HPDE6-E6E7 (cell line): ENCODE results near the gene ZFYVE19.

Source experiments
- DNase-seq: peaks from one replicate; pipeline ENCODE4 v3.0.0; 2011; ENCODE audit warnings: missing footprints; ENCODE audit errors: extremely low spot score

ZFYVE19 gene

DNA sequence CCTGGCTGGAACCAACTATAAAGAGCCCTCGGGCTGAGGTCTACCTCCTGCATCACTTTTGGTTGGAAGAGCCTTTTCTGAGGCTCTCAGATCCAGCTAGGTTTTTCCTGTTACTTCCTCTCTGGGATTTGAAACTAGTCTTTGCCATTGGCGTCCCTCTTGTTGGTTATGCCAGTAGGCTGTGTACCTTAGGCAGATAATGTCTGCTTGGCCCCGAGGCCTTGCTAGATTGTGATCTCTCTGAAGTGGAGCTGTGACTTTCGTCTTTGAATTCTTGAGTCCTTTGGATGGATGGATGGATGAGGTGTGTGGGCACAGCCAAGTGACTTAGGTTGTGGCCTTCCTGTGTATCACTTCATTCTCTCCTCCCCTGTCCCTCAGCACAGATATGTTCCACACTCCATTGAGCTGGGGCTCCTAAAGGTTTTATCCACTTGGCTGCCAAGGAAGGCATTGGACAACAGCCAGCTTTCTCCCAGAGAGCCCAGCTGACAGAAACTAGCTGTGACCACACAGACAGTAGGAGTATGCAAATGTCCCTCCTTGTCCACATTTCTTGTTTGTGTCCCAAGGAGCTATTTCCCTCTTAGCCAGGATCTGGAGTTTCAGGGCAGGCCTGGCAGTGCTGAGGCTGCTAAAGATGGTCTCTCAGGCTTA lies 8.3 kb downstream of the ZFYVE19 start:
- DNase-seq, result no peak

GRCh38 chr15:40819048-40819447 lies 12.2 kb downstream of the ZFYVE19 start:
- DNase-seq, result no peak

DNA sequence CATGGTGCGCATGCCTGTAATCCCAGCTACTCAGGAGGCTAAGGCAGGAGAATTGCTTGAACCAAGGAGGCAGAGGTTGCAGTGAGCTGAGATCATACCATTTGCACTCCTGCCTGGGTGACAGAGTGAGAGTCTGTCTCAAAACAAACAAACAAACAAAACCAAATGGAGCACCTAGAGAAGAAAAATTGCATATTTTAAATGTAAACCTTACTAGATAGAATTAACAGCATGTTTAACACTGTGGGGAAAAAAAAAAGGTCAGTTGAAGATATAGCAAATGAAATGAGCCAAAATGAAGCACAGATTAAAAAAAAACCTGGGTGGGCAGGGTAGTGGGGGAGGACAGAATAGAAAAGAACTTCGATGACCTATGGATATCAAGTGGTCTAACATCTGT lies 14.3 kb downstream of the ZFYVE19 start:
- no peak for DNase-seq

- DNase-seq, result no peak
Measured at GRCh38 chr15:40823572-40824343, 16.9 kb downstream of the ZFYVE19 start.

DNA sequence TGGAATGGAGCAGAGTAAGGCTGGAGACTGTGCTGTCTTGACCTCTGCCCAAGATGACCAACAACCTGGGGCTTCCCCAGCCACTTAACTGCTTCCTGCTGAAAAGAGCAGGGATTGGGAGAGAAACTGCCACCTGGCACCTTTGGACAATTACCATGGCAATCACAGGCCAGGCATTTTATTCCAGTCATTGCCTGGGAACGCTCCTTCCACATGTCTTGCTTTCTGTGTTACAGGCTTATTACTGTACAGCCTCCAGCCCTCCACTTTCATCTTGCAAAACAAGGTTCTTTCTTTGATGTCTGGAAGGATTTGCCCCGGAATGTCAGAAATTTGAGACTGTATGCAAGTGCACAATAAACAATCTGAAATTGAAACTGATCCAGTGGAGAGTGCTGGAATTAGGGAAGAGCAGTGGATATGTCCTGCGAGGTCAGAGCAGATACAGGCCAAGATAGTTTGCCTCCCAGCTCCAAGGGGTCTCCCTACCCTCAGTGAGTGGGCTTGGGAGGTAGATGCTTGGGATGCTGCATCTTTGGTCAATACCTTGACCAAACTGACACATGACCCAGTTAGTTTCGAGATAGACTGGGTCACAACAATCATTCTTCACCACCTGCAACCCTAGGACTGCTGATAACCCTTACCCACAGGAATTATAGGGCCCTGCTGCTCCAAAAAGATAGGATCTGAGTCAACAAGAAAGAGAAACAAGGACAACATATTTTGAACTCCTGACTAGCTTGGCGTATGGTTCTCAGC lies 19.0 kb downstream of the ZFYVE19 start:
- no peak for DNase-seq

DNA sequence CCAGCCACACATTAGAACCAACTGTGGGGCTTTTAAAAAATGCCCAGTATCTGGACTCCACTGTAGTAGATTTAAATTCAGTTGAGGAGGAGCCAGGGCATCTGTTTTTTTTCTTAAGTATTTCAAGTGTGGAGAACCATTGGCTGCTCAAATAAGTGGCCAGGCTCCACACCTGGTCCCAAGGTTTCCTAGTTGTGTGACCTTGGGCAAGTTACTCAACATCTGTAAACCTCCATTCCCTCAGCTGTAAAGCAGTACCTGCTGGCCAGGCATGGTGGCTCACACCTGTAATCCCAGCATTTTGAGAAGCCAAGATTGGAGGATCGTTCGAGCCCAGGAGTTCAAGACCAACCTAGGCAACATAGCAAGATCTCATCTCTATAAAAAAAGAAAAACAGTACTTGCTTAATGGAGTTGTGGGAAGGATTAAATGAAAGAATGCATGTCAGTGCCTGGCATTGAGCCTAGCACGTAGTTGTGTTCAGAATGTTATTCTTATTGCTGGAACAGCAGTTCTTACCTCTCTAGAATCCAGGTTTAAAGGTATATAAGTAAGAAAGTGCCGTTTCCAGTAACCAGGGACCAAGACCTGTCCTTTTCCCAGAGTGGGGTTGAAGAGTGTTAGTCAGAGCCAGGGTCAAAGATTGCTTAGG lies 19.7 kb downstream of the ZFYVE19 start:
- DNase-seq, result no peak

GRCh38 chr15:40828447-40829036 lies 21.7 kb downstream of the ZFYVE19 start, which contains the start of gene PPP1R14D:
TSS of gene PPP1R14D (minus strand) at chr15:40828708. CDS start at chr15:40828641, 67 bp downstream.
- no peak for DNase-seq

DNA sequence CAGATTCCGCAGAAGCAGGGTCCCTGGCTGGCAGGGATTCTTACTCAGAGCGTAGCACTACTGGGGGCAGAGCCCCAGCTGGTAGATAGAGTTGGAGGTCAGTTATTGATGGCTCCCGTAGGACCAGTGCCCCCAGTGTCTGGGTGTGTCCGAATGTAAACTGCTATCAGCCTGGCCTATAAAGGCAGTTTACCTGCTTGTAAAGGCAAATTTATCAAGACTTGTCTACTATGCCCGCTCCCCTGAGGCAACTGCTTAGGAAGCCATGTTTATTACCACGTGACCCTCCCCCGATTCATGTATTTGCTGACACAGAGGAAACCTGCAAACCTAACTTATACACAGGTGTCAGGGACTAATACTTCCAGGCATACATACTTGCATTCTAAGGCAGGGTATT lies 22.2 kb downstream of the ZFYVE19 start:
- DNase-seq, result no peak

DNA sequence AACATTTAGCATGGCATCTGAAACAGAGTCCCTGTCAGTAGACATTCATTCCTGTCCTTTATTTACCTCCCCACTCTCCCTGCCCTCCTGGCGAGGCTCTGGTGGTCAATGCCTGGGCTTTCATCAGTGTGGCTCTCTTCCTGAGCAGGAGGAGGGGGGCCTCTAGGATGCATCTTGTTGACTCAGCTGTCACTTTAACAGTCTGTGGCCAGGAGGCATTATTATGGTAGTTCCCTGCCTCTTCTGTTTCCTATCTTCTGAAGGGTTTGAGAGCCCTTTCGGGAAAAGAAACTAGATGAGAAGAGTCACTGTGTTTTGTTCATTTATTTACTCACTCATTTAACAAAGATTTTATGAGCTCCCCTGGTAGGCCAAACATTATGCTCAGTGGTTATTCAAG lies 24.0 kb downstream of the ZFYVE19 start:
- DNase-seq, result no peak

DNA sequence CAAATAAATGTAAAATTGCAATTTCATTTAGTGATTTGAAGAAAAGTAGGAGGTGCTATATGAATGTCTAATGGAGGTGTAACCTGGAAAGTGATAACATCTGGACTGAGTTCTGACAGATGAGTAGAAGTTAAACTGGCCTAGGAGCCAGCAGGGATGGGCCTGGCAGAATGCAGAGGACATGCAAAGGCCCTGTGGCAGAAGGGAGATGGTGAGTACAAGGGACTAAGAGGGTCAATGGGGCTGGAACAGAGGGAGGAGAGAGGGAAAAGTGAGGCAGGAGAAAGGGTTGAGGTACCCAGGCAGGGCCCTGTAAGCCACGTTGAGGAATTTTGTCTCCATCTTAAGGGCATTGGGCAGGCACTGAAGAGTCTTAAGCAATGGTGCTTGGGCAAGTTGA lies 25.0 kb downstream of the ZFYVE19 start:
- DNase-seq, result no peak

DNA sequence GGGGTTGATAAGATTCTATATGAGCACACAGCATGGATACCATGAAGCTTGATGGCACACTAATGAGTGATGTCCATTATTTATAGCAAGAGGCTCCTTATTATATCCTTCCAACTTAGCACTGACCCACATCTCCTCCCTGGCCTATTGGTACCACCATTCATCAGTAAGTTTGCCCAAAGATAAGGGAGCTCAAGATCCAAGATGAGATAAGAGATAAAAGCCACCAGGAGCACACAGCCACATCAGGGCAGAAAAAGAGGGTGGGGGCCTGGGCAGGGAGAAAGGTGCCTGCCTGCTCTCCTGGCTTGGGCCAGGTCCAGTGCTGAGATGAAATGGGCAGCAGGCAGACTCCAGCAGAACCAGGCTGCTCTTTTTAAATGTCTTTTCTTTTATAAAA lies 26.0 kb downstream of the ZFYVE19 start:
- no peak for DNase-seq

GRCh38 chr15:40836020-40836419 lies 29.1 kb downstream of the ZFYVE19 start:
- no peak for DNase-seq

GRCh38 chr15:40838756-40839155 lies 31.9 kb downstream of the ZFYVE19 start:
- no peak for DNase-seq

DNA sequence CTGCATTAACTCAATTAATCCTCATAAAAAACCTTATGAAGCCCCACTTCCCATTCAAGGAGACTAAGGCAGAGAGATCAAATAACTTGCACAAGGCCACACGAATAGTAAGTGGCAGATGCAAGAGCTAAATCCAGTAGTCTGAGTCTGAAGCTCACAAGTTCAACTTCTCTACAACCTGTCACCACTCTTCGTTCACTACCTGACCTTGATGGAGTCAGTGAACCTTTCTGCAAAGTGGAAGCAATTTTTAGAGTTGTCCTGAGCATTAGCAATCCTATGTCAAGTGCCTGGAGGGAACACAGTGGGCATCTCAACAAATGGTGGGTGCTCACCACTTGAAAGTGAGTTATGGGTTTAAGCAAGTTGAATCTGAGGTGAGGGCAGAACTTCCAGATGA lies 34.9 kb downstream of the ZFYVE19 start:
- DNase-seq, result no peak

- DNase-seq, result no peak
Measured at GRCh38 chr15:40843261-40843884, 36.5 kb downstream of the ZFYVE19 start.

GRCh38 chr15:40843885-40844695 lies 37.2 kb downstream of the ZFYVE19 start, which contains the start of gene SPINT1:
TSS of gene SPINT1 (plus strand) at chr15:40844048. CDS start at chr15:40844555, 507 bp downstream.
- DNase-seq, result no peak

GRCh38 chr15:40844696-40845030 lies 37.8 kb downstream of the ZFYVE19 start:
- no peak for DNase-seq

- DNase-seq, result no peak
Measured at GRCh38 chr15:40845036-40845435, 38.1 kb downstream of the ZFYVE19 start.

DNA sequence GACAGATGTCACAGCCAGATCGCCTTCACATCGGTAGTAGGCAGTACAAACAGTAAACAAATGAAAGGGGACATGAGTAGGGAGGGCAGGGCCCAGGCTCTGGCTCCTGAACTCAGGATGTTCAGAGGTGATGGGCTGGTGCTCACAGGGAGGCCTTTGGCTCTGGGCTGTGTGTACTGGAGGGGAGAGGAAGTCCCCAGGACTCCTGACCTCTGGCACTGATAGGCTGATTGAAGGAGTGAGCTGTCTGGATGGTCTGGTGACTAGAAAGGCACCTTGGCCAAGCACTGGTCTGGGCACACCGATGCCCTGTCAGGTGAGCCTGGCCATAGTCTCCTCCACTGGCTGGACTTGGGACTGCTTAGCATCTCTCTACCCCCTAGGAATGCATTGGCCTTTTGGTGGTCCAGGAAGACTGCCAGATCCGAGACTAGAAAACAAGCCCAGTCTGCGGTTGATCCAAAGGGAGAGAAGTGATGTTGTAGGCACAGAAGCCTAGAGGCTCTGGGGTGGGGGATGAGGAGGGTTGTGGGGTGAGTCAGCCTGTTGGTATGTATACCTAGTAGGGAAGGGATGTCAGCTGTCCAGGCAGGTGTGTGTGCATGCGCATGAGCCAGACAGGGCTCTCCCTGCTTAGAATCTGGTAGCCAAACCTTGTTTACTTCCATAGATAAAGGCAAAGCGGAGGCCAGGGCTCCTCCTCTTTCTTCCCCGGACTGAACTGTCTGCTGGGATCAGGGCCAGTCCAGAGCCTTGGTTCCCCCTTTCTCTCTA lies 38.8 kb downstream of the ZFYVE19 start:
- DNase-seq, result peak; percentile 96

- no peak for DNase-seq
Measured at GRCh38 chr15:40846841-40847222, 39.9 kb downstream of the ZFYVE19 start.
